Astrocyte of the hippocampus (primary cell): ENCODE results near the gene RELN.

Experiments used
- DNase-seq: peaks from one replicate; pipeline ENCODE4 v3.0.0; 2011; ENCODE audit warnings: low read depth, low spot score

RELN gene

DNA sequence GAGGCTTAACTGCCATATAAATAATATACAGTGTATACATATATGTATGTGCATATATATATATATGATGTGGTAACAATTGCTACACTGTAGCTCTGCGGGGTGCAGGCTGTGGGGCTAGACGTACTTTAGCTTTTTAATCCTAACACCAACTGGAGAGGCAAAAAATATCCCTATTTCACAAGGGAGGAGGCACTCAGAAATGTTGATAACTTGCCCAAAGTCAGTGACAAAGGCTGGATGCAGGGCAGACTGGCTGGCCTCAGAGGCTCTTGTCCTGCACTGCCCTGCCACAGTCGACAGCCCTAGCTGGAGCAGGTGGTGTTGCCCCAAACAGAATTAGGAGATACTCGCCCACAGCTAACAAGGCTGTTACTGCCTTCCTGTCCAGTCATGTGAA lies 1.5 kb upstream of the RELN start:
- no peak for DNase-seq

DNA sequence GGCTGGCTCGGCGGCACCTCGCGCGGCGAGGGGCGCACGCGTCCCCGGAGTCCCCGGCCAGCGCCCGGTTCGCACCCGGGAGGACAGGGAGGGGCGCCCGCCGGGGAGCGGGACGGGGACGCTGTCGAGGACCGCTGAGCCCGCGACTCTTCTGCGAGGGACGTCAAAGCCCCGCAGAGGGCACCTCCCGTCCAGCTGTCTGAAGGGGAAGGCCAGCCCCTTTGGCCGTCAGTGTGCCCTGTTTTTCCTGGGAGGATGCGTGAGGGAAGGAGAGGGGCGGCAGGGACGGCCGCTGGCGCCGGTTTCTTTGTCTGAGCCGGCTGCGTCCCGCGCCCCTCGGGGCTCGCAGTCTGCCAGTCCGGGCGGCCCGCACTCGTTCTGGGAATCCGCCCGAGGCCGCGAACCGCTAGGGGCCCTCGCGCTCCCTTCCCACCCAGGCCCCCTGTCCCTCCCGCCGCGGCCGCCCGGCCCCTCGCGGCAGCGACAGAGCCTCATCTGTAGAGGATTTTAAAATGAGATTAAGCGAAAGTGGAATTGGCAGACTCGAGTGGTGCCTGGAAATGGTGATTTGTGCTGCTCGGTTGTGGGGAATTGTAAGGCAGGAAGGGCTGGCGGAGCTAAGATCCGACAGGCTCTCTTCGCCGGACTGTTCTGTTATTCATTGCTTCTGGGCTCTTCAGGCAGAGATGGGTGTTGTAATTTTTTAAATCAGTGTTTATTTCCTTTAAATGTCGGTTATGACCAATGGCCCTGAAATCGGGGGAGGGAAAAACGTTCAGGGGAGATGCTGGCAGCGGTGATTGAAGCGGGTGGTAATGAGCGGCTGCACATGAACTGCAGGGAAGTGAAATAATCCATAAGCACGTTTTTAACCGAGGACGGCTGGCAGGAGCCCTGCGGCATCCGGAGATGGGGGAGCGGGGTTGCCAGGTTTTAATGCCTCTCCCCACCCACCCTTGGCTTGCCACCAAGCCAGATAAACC lies 618 bp upstream of the RELN start:
- DNase-seq, result peak; percentile 55

DNA sequence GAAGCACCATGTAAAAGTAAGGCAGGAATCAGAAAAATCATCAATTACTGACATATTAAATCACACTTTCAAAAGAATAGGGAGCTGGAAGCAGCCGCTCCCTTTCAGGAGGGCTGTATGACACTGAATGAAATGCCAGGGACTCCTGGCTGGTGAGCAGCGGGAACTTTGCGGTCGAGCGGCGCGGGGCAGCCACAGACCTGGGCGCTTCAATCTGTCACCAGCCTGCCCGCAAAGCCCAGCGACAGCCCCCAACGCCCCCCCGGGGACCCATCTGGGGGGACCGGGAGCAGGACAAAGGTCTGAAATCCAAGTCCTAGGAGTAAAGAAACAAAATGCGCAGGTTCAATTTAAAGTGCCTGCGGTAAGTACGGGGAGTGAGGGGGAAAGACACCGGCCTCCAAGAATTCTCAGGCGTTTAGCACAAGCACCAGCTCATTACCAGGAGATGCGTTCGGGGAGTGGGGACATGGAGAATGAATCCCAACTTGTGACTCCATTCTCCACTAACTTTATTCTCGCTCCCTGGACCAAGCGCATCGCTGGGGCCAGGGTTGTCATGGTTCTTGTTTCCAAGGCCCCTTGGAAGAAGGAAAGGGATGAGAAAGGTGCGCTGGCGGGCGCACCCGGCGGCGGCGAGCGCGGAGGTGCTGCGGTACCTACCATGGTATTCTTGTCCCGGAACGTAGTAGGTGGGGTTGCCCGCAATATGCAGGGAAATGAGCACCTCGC lies 824 bp downstream of the RELN start:
- no peak for DNase-seq

DNA sequence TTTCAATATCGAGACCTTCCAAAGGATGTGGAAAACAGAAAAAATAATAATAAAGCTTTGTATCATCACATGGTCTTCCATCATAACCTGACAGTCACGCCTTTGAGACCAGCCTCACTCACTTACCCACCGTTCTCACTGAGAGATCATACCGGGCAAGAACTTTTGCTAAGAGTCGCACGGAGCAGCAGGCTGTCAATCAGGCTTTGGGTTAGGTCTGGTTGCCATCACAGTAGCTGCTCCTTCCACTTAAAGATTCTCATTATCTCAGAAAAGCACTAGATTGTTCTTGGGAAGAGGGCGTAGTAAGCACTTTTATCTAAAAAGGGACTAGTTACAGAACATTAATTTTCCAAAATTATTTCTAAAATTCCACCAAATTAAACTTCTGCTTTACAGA lies 2.0 kb downstream of the RELN start:
- DNase-seq, result no peak

DNA sequence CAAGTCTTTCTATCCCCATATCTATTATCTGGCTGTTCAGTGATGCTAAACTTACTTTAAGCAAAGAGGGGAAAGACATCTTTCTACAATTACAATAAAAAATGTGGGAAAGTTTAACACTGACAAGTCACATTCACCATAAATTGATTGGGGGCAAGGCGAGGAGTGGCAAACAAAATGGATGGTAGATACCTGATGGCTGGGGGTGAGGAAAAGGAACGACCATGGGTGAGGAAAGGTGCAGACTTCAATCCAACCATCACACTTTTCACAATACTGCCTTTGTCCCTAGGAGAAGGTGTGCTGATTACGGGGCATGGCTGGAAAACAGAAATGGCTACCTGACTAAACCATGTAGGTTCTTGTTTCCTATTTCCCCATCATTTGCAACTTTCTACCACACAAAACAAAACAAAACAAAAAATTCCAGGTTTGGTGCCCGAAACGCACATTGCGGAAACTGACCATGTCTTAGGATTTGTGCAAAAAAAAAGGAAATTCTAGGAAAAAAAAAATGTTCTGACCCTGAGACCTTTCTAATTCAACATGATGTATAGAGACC lies 3.8 kb downstream of the RELN start:
- no peak for DNase-seq

DNA sequence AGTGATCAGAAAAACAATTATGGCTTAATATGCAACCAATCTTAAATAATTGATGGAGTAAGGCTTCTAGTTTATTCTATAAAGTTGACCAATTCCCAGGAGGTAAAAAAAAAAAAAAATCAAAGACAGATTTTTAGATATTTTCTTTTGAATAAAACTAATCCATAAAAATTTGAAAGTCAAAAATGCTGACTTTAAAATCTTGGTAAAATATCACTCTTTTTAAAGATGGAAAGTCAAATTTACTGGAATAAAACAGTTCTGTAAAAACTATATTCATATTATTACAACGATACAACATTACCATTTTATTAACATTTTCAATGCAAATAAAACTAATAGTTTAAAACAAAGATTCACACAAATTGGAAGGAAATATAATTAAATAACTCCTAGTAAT lies 5.4 kb downstream of the RELN start:
- no peak for DNase-seq

DNA sequence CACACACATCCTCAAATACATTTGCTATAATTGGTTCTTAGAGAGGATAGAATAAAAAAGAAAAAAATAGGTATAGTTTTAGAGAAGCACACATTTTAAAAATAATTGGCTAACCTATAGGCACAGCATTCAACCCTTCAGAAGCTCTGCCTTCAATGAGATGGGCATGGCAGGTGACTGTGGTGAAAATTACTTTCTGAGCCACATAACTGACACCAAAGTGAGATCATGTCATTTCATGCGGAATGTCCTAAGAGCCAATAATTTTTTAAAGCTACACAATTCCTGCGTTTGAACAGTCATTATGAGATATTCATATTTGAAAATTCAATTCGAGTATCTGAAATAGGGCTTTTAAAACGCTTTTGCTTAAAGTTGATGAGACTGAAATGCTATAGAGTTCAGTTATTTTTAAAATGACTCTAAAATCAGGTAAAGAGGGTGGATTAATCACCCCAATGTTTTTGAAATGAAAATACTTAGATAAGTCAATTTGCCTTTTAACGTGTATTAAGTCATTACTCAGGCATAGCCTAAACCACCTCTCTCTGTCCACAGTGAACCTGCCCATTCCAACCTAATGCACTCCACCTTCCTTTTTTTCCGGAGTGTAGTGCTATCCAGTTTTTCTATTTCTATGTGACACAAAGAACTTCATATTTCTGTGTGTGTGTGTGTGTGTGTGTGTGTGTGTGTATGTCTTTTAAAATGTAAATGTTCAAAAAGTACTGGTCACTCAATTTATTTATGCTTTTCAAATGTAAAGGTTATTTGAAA lies 6.1 kb downstream of the RELN start:
- no peak for DNase-seq

DNA sequence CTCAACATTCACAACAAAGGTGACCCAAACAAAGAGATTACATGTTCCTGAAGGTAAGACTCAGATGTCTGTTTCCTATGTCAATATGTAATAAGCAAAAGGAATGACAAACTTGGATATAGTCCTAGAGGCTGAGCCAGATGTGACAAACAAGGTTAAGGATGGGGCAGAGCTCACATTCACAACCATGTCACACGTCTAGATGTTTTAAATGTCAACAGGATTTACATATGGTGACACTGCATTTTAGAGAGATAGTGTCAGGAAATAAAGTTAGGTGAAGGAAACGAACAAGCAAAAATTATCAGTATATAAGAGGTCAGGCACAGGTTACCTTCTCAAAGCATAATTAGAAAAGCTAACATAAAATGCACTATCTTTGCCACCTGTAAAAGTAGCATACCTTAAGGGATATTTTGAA lies 8.4 kb downstream of the RELN start:
- no peak for DNase-seq

DNA sequence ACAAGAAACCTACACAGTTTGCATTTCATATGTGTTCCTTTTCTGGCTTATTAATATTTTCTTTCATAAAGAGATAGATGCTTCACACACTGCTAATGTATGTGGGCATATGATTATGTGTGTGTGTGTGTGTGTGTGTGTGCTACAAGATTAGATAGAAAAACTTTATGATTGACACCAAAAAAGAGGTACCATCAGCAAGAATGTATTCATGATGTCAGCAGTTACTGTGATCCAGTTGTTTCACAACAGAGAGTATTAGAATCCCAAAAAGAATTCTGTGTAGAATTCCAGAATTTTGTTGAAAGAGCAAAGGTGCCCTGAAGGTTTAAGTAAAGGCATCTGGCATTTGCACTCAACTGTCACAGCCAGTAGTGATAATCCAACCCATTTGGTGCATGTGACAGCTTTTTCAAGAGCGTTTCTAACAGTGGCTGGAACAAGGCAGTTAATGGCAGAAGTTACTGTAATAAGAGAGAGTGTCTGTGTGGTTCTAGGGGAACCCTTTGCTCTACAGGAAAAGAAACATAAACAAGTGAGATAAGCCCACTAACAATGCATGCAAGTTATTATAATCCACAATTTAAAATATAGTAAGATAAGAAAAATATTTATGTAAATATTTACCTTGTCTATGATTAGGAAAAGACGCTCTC lies 16.6 kb downstream of the RELN start:
- no peak for DNase-seq

DNA sequence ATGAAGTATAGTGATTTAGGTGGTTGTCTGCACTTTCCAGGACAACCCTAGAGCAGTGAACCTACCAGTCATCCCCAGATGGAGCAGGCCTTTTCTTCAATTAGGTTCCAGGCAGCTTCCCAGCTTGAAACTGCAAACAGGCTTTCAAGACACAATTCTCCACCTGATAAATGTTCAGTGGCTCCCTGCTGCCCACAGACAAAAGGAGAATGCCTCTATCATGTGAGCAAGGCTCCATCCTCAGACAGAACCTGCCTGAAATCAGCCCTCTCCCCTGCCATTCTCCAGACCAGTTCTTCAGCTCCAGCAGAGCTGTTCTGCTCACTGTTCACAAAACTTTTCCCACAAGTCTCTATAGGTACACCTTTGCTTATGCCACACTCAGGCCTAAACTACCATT lies 22.1 kb downstream of the RELN start:
- no peak for DNase-seq

DNA sequence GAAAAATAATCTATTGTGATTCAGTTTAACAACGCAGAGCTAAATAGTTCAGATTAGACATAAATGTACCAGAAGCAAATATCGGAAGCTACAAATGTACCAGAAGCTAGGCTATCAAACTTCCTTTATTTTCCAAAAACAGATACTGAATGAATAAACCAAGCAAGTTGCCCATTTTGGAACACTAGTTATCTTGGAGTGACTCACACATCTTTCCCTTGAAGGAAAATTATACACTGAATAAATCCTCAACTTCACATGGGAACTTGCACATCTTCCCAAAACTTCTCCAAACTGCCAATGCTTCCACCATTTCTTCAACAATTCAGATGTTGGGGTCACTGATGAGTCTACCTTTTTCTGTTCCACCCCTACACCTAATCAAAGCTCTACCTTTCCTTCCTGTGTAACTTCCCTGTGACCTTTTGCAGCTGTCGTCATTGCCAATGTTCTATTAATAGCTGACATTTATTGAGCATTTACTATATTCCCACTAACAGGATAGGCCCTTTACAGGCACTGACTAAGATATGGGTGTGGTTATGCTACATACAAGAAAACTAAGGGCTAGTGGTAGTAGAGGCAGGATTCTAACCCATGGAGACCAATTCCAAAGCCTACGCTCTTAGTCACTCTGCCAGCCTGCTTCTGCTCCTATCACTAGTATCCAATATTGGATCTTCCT lies 22.7 kb downstream of the RELN start:
- DNase-seq, result no peak

DNA sequence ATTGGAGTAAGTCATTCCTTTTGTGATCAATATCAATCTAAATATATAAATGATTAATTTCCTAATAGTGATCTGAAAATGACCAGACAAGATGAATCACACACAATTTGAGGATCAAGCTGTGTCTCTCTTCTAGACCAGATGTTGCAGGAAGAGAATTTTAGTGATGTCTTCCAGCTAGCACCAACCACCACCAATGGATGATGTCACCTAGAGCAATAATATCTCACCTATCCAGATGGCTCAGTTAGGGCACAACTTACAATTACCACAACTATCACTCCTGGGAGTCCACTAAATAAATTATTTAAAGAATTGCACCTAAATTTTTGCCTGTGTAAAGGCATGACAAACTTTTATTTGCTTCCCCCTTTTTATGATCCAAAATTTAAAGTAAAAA lies 25.2 kb downstream of the RELN start:
- no peak for DNase-seq

DNA sequence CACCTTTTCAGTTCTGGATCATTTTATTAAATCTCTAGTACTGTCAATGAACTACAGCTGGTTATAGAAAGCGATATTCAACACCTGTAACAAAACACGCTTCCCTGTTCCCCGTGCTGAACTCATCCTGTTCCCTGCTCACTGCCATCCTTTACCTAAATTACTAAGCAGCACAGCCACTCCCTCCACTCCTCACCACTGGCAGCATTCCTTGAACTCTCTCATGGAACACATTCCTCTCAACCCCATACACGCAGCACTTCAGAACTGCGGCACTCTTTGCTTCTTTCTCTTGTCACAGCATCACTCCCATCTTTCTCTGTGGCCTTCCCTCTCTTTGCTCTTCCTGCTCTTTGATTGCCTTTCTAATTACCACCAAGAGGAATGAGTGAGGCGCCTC lies 27.4 kb downstream of the RELN start:
- DNase-seq, result no peak

DNA sequence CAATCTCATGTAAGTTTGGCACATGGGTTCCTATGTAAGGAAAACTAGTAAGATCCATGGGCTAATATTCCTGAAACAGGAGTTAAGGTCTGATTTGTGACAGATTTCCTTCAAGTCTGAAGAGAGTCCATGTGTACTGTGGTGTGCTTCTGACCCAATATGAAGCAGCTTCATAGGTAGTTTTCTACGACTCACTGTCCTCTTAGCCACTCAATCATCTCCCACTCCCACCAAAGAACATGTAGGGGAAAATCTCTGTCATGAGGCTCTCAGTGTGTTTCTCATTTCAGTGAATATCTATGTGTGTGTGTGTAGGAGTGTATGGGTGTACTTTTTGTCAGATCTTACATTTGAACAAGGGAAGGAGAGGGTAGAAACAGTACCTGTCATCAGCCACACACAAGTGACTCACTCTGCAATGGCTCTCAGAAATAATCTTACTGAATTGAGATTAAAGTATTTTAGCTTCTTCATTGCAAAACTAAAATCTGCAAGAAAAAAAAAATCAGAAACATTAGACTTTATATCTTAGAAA lies 31.1 kb downstream of the RELN start:
- DNase-seq, result no peak

DNA sequence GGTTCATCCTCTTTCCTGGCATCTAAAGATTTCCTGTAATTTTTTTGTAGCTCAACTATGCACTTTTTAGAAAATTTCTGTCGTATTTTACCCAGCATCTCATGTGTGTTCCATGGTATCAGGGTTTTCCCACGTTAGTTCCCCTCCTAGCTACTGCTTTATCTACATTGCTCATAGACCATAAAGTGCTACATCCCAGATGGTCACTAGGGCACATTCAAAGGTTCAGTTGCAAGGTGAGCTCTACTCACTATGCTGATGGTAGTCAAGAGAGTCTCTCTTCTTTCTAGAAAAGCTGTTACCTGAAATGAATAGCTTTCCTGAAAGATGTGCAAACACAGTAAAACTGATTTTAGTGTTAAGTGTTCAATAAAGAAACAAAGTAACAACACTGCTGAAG lies 33.5 kb downstream of the RELN start:
- DNase-seq, result no peak

DNA sequence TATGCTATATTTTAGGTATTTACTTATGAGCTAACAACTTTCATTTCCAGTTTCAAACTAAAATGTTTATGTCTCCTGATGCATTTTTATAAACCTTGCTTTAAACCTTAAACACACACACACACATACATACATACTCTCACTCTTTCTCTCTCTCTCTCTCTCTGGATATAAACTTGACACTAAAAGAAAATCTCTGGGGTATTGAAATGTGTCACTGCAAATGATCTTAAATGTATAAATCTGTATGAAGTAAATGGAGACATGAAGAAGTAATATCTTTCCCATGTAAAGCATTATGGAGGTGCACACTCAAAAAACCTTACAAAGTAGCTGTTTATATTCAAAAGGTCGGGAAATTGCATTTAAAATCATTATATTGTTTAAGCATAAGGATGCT lies 37.0 kb downstream of the RELN start:
- no peak for DNase-seq

DNA sequence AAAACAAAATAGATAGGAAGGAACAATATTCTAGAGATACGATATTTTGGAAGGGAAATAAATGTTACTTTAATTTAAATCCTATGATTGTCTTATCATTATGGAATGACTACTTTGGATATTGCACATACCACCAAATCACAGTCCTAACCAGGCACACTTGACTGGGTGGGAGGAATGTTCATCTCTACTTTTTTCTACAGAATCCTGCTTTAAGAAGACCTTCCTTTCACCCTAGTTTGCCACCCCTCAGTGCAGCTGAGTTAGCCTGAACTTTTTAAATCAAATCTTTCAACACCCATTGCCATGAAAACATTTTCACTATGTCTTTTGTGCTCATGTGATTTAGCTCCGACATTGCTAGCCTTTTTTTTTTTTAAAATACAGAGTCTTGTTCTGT lies 38.1 kb downstream of the RELN start:
- DNase-seq, result peak; percentile 31

DNA sequence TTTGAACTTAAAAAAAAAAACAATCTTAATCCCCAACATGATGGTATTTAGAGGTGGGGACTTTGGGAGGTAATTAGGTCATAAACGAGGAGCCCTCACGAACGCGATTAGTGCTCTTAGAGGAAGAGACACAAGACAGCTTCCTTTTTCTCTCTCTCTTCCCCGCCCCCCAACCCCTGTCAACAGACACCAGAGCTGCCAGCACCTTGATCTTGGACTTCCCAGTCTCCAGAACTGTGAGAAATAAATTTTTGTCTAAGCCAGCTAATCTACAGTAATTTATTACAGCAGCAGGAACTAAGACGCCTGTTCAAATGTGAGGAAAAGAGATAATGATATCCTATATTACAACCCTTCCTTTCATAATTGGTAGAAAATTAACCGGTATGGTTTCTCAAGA lies 40.1 kb downstream of the RELN start:
- DNase-seq, result no peak

DNA sequence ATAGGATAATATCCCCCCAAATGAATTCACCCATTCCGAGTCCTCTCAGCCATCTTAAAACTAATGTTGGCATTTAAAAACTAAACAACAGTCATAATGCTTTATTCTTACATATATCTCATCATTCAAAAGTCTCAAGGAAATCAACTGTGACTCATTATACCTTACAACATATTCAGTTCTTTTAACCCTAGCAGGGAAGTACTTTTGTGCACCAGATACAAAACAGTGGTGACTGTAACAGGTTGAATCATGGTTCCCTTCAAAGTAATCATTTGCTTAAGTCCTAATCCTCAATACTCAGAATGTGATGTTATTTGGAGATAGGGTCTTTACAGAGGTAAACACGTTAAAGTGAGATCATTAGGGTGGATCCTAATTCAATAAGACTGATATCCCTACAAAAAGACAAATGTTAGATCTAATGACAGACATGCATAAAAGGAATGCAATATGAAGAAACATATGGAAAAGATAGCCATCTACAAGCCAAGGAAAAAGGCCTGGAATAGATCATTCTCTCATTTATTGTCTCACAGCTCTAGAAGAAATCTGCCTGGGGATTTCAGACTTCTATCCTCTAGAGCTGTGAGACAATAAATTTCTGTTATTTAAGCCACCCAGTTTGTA lies 42.3 kb downstream of the RELN start:
- DNase-seq, result no peak
